ENCODE data around the gene FCRL3.

FCRL3 gene

GRCh38 chr1:157695417-157695816 is 5.2 kb downstream of the FCRL3 start:
- H3K36me3 ChIP-seq (ENCODE audit: control insufficient read depth in 2 of 2, insufficient read depth in 1 of 2, low read length in 2 of 2) = no peaks in the 10 kb centered on the region
- H3K9me3 ChIP-seq (ENCODE audit: control insufficient read depth, insufficient read depth, low read depth, low read length) = no peaks in the 10 kb centered on the region
- no peak for TF ChIP-seq ZNF692 (tag by site-specific recombination; IDR thresholded peaks at IDR 0.05)
- no peak for TF ChIP-seq ZFP3 (tag by site-specific recombination; IDR thresholded peaks at IDR 0.05; ENCODE audit: low read depth)
- no peak for TF ChIP-seq ZFP41 (tag by site-specific recombination; IDR thresholded peaks at IDR 0.05; ENCODE audit: borderline replicate concordance)
- no peak for TF ChIP-seq ZNF660 (tag by site-specific recombination; IDR thresholded peaks at IDR 0.05)
- no peak for TF ChIP-seq RBAK (tag by site-specific recombination; IDR thresholded peaks at IDR 0.05)
- no peak for TF ChIP-seq ZNF747 (tag by site-specific recombination; IDR thresholded peaks at IDR 0.05)
- no peak for TF ChIP-seq GLIS1 (tag by site-specific recombination; IDR thresholded peaks at IDR 0.05)
- TF ChIP-seq ZNF488 (tag by site-specific recombination; IDR thresholded peaks at IDR 0.05) = no peak
- no peak for TF ChIP-seq ZNF555 (tag by site-specific recombination; conservative IDR thresholded peaks at IDR 0.05)
- TF ChIP-seq ZNF473 (tag by site-specific recombination; IDR thresholded peaks at IDR 0.05) = no peak
- no peak for TF ChIP-seq ZNF202 (tag by site-specific recombination; IDR thresholded peaks at IDR 0.05; ENCODE audit: borderline replicate concordance)
- no peak for TF ChIP-seq ZNF830 (tag by site-specific recombination; IDR thresholded peaks at IDR 0.05; ENCODE audit: low read depth)
- no peak for TF ChIP-seq ZNF157 (tag by site-specific recombination; IDR thresholded peaks at IDR 0.05)
- H3K4me1 ChIP-seq (ENCODE audit: control insufficient read depth, insufficient read depth, low read length) = no peaks in the 10 kb centered on the region
- CTCF ChIA-PET = no interaction called here
- POLR2A ChIA-PET = no interaction called here
- no peak overlapping the region for H3K27ac ChIP-seq (ENCODE audit: extremely low read depth, low read depth, low read length)
- no peak overlapping the region for H3K4me3 ChIP-seq (ENCODE audit: low read depth, low read length)

- Histone ChIP-seq H3K4me3 (ENCODE audit: low read depth, low read length) (no peak overlapping the region), H3K36me3 (ENCODE audit: control insufficient read depth in 2 of 2, insufficient read depth in 1 of 2, low read length in 2 of 2) (no peaks in the 10 kb centered on the region), H3K4me1 (ENCODE audit: control insufficient read depth, insufficient read depth, low read length) (no peaks in the 10 kb centered on the region), H3K27ac (ENCODE audit: extremely low read depth, low read depth, low read length) (no peak overlapping the region), H3K9me3 (ENCODE audit: control insufficient read depth, insufficient read depth, low read depth, low read length) (no peaks in the 10 kb centered on the region)
- POLR2A ChIA-PET = no interaction called here
- TF ChIP-seq ZNF211 (tag by site-specific recombination; IDR thresholded peaks at IDR 0.05; ENCODE audit: low read depth) (no peak), ZBTB17 (tag by site-specific recombination; IDR thresholded peaks at IDR 0.05) (peak; percentile 27; the same call in 1 of the 2 replicates), ZNF202 (tag by site-specific recombination; IDR thresholded peaks at IDR 0.05; ENCODE audit: borderline replicate concordance) (no peak), CTCF (tag by site-specific recombination; IDR thresholded peaks at IDR 0.05) (0 out of 2 replicates have a peak, but pooled peaks have one; percentile 33), ZNF654 (tag by site-specific recombination; IDR thresholded peaks at IDR 0.05; ENCODE audit: low read depth) (peak; percentile 39; the same call in 1 of the 2 replicates)
- CTCF ChIA-PET = interaction anchor here (0.6 to 3.5 kb wide), 24 partner anchors 7 to 565 kb away, joined by 3 to 62 read pairs (median 4); partner anchors contain the start of genes FCRL2 and FCRL3
These were observed 9.2 kb downstream of the FCRL3 start for GRCh38 chr1:157691285-157691920.

Data from HEK293 (cell line).